ENCODE data around the gene PPM1H.

DNA sequence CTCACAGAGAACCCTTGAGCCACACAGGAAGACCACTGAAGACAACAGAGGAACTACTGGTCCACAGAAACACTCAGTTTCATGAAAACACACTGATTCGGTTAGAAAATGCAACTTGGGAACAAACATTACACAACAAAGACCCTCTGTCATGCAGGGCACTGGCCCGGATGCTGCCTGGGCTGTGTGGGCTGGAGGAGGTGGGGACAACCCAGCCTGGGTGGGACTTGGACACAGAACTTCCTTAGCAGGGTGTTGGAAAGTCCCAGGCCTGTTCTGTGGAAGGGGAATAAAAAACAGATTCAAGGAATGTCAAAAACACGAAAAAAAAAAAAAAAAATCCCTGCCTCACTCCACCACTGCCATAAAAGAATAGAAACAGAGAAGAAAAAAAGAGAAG, 287.4 kb downstream of the PPM1H start:
- TF ChIP-seq, protein P1, sequence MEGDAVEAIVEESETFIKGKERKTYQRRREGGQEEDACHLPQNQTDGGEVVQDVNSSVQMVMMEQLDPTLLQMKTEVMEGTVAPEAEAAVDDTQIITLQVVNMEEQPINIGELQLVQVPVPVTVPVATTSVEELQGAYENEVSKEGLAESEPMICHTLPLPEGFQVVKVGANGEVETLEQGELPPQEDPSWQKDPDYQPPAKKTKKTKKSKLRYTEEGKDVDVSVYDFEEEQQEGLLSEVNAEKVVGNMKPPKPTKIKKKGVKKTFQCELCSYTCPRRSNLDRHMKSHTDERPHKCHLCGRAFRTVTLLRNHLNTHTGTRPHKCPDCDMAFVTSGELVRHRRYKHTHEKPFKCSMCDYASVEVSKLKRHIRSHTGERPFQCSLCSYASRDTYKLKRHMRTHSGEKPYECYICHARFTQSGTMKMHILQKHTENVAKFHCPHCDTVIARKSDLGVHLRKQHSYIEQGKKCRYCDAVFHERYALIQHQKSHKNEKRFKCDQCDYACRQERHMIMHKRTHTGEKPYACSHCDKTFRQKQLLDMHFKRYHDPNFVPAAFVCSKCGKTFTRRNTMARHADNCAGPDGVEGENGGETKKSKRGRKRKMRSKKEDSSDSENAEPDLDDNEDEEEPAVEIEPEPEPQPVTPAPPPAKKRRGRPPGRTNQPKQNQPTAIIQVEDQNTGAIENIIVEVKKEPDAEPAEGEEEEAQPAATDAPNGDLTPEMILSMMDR (IDR thresholded peaks at IDR 0.05) = no peak
- no peak for TF ChIP-seq EZH2 (IDR thresholded peaks at IDR 0.05; ENCODE audit: borderline replicate concordance, insufficient read depth, low read depth, low read length, poor library complexity, severe bottlenecking)

All from B cell (primary cell).